Astrocyte (in vitro differentiated cells and primary cell): Measurements from ENCODE around the gene TIPRL. TPM values are rescaled to one million over a fixed set of nuclear protein-coding genes. Genes with fewer than 3 reads are reported as not detected.

ENCODE experiments used
- DNase-seq: peaks from one replicate; pipeline ENCODE4 v3.0.0-alpha.2; 2010; ENCODE audit warnings: low read depth
- FAIRE-seq: peaks from 2 replicates; lab custom pipeline; 2011; peaks lifted over from hg19 to GRCh38; lab: Jason Lieb, UNC
- H2AFZ ChIP-seq: 2 replicates; pipeline ENCODE4 v1.6.0; 2012; ENCODE audit warnings: low read depth, low read length, inconsistent platforms
- H3K27ac ChIP-seq: 2 replicates; pipeline ENCODE4 v1.5.1; 2011; ENCODE audit warnings: low read depth, low read length, inconsistent platforms
- H3K27me3 ChIP-seq: 2 replicates; pipeline ENCODE4 v1.6.0; 2011; ENCODE audit warnings: low read length, inconsistent platforms; ENCODE audit not compliant: insufficient read depth
- H3K36me3 ChIP-seq: 2 replicates; pipeline ENCODE4 v1.5.1; 2011; ENCODE audit warnings: low read length, inconsistent platforms; ENCODE audit not compliant: insufficient read depth
- H3K4me1 ChIP-seq: 2 replicates; pipeline ENCODE4 v1.5.1; 2011; ENCODE audit warnings: low read length, inconsistent platforms; ENCODE audit not compliant: insufficient read depth
- H3K4me2 ChIP-seq: 2 replicates; pipeline ENCODE4 v1.6.0; 2012; ENCODE audit warnings: low read length, inconsistent platforms
- H3K4me3 ChIP-seq: 2 replicates; pipeline ENCODE4 v1.5.1; 2011; ENCODE audit warnings: low read depth, mild to moderate bottlenecking, low read length, inconsistent platforms; ENCODE audit not compliant: insufficient read depth
- H3K79me2 ChIP-seq: 2 replicates; pipeline ENCODE4 v1.6.0; 2012; ENCODE audit warnings: mild to moderate bottlenecking, low read length, inconsistent platforms; ENCODE audit not compliant: insufficient read depth
- H3K9ac ChIP-seq: 2 replicates; pipeline ENCODE4 v1.6.0; 2012; ENCODE audit warnings: mild to moderate bottlenecking, low read length, inconsistent platforms
- H3K9me3 ChIP-seq: 2 replicates; pipeline ENCODE4 v1.5.1; 2012; ENCODE audit warnings: low read depth, mild to moderate bottlenecking, low read length, inconsistent platforms; ENCODE audit not compliant: insufficient read depth
- H4K20me1 ChIP-seq: 2 replicates; pipeline ENCODE4 v1.6.0; 2012; ENCODE audit warnings: low read length, inconsistent platforms; ENCODE audit not compliant: insufficient read depth
- H3K27ac Mint-ChIP-seq: one replicate; pipeline ENCODE4 v1.8.0; 2021; ENCODE audit warnings: mild to moderate bottlenecking, mixed read lengths; ENCODE audit not compliant: unreplicated experiment
- H3K27me3 Mint-ChIP-seq: one replicate; pipeline ENCODE4 v1.8.0; 2021; ENCODE audit warnings: low read depth, mixed read lengths; ENCODE audit not compliant: unreplicated experiment
- H3K36me3 Mint-ChIP-seq: one replicate; pipeline ENCODE4 v1.8.0; 2021; ENCODE audit warnings: low read depth, mixed read lengths; ENCODE audit not compliant: unreplicated experiment
- H3K4me1 Mint-ChIP-seq: one replicate; pipeline ENCODE4 v1.8.0; 2021; ENCODE audit warnings: low read depth, mixed read lengths; ENCODE audit not compliant: unreplicated experiment
- H3K4me3 Mint-ChIP-seq: one replicate; pipeline ENCODE4 v1.8.0; 2021; ENCODE audit warnings: mild to moderate bottlenecking, moderate library complexity, mixed read lengths; ENCODE audit not compliant: unreplicated experiment
- H3K9me3 Mint-ChIP-seq: one replicate; pipeline ENCODE4 v1.8.0; 2021; ENCODE audit warnings: mild to moderate bottlenecking, mixed read lengths; ENCODE audit not compliant: unreplicated experiment
- EZH2 ChIP-seq: IDR thresholded peaks from 2 replicates; pipeline ENCODE4 v1.6.1; 2012; ENCODE audit warnings: mild to moderate bottlenecking, low read length, inconsistent platforms; ENCODE audit not compliant: insufficient read depth
- total RNA-seq: library from RNA; stranded (reverse); gene quantifications from 2 replicates; pipeline ENCODE4 v1.2.1, GENCODE V29; 2021
- TF ChIP-seq, protein P1 (sequence below): IDR thresholded peaks from 2 replicates; pipeline ENCODE4 v1.5.1; 2011; ENCODE audit warnings: low read depth, mild to moderate bottlenecking, inconsistent platforms, low read length, moderate library complexity; ENCODE audit not compliant: insufficient read depth

Gene TIPRL
- total RNA-seq, 1 donor from 2014 or later = 37.4 TPM

DNA sequence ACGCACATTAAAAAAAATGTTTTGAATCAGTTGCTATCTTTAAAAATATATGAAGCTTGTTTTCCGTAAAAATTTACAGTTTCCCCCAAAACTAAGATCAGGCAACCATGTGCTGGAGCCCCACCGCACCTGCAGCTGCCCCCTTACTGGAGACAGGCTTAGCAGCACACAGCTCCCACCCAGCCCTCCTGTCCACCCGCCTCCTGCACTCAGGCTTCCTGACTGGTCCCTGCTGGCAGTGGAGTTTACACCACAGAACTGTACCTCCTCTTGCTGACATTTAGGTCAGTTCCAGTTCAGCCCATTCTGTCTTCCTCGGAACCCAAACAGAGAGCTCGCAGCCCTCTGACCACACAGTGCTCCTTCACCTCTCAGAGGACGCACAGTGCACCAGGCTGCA, 44.1 kb upstream of the TIPRL start:
- Histone ChIP-seq H3K79me2 (peaks cover 25% of the 10 kb centered on the region), H3K27me3 (no peaks in the 10 kb centered on the region), H3K36me3 (peaks cover 3% of the 10 kb centered on the region), H3K9me3 (no peaks in the 10 kb centered on the region), H3K27ac (no peak overlapping the region), H3K4me3 (no peak overlapping the region), H3K9ac (no peak overlapping the region), H3K4me1 (peaks cover 18% of the 10 kb centered on the region), H2AFZ (no peak overlapping the region), H3K4me2 (peak overlapping the region; percentile 100), H4K20me1 (peaks cover 28% of the 10 kb centered on the region)
- Mint-ChIP-seq H3K9me3 (no peaks in the 10 kb centered on the region), H3K27ac (no peak overlapping the region), H3K27me3 (no peaks in the 10 kb centered on the region), H3K36me3 (peaks cover 4% of the 10 kb centered on the region), H3K4me3 (peak overlapping the region; percentile 79), H3K4me1 (peaks cover 2% of the 10 kb centered on the region)
- FAIRE-seq (no peak), DNase-seq (no peak)
- no peak for TF ChIP-seq EZH2
- TF ChIP-seq, protein P1, sequence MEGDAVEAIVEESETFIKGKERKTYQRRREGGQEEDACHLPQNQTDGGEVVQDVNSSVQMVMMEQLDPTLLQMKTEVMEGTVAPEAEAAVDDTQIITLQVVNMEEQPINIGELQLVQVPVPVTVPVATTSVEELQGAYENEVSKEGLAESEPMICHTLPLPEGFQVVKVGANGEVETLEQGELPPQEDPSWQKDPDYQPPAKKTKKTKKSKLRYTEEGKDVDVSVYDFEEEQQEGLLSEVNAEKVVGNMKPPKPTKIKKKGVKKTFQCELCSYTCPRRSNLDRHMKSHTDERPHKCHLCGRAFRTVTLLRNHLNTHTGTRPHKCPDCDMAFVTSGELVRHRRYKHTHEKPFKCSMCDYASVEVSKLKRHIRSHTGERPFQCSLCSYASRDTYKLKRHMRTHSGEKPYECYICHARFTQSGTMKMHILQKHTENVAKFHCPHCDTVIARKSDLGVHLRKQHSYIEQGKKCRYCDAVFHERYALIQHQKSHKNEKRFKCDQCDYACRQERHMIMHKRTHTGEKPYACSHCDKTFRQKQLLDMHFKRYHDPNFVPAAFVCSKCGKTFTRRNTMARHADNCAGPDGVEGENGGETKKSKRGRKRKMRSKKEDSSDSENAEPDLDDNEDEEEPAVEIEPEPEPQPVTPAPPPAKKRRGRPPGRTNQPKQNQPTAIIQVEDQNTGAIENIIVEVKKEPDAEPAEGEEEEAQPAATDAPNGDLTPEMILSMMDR = no peak

DNA sequence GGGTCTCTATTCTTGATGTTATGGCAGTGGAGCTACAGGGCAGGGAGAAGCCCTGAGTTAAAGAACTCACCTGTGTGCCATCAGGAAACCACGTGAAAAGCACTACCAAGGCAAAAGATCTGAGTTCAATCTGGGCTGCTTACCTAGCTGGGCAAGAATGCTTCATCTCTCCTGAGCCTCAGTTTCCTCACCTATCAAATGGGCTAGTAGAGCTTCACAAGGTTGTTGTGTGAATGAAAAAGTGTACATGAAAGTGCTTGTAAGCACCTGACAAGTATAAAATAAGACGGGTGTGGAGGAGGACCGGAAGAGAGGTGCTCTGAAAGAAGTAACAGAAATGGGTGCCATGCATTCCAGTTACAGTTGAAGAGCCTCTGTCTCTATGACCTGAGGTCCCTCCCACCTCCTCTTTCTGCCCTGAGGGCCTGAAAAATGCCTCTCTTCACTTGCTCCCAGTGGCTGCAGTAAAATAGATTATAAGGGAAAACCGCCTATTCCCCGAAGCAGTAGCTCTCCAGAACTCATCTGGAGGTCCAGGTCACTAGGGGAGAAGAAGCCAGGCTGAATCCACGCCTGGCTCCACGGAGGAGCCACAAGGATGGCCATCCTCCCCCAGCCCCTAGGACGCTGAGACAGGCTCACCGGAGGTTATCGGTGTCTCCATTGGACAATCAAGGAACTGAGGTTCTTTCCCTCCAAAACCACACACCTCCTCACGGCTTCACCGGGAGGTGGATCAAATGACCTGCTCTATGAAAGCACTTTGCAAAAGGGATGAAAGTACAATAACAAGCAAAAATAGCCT, 43.4 kb upstream of the TIPRL start:
- H4K20me1 ChIP-seq = peaks cover 24% of the 10 kb centered on the region
- Mint-ChIP-seq H3K4me1 (peaks cover 2% of the 10 kb centered on the region), H3K27me3 (no peaks in the 10 kb centered on the region), H3K36me3 (peaks cover 2% of the 10 kb centered on the region), H3K9me3 (no peaks in the 10 kb centered on the region), H3K27ac (peak overlapping the region; percentile 2), H3K4me3 (peak overlapping the region; percentile 79)
- peaks cover 3% of the 10 kb centered on the region for H3K36me3 ChIP-seq
- DNase-seq (no peak), FAIRE-seq (no peak)
- H3K79me2 ChIP-seq = peaks cover 25% of the 10 kb centered on the region
- no peaks in the 10 kb centered on the region for H3K9me3 ChIP-seq
- peak overlapping the region; percentile 100 for H3K4me2 ChIP-seq
- H3K27me3 ChIP-seq = no peaks in the 10 kb centered on the region
- TF ChIP-seq EZH2 = no peak
- TF ChIP-seq, protein P1 = no peak
- H3K4me1 ChIP-seq = peaks cover 18% of the 10 kb centered on the region
- H3K4me3 ChIP-seq = peak overlapping the region; percentile 81
- peak overlapping the region; percentile 89 for H2AFZ ChIP-seq
- no peak overlapping the region for H3K27ac ChIP-seq
- peak overlapping the region; percentile 80 for H3K9ac ChIP-seq
